ENCODE results near the gene NTRK3. TPM values are rescaled to one million over a fixed set of nuclear protein-coding genes. Genes with fewer than 3 reads are reported as not detected.

Gene NTRK3
- total and polyA plus RNA-seq, 12 donors = 0.45 to 5.6 (median 2.3) TPM

- Histone ChIP-seq H3K4me1 (no peaks in the 10 kb centered on the region), H3K9me3 (peaks cover 0 to 13% (median 0%) of the 10 kb centered on the region in 11 donors), H3K27ac (no peak overlapping the region), H3K27me3 (no peaks in the 10 kb centered on the region), H3K36me3 (no peaks in the 10 kb centered on the region), H3K4me3 (no peak overlapping the region)
- DNase-seq (no peak), ATAC-seq (peak in 2 of 8 donors; percentile 47 to 69)
- TF ChIP-seq CTCF (IDR thresholded peaks at IDR 0.05) = no peak
- WGBS, 2 donors = 25 to 29% methylated on average over 1 of the region's 1 CpG
- intact Hi-C loops (cut with DNase I) = loop anchor here in 2 of 10 donors (10.0 kb wide), 2 partner anchors 58 to 62 kb away; no protein-coding TSS in a partner anchor
Measured at GRCh38 chr15:87887177-87887576, 369.4 kb downstream of the NTRK3 start.

GRCh38 chr15:87881026-87881425 lies 375.5 kb downstream of the NTRK3 start:
- DNase-seq = no peak
- Histone ChIP-seq H3K27ac (no peak overlapping the region), H3K36me3 (no peaks in the 10 kb centered on the region), H3K27me3 (no peaks in the 10 kb centered on the region), H3K4me3 (no peak overlapping the region), H3K4me1 (peaks cover 0 to 12% (median 4%) of the 10 kb centered on the region in 9 donors), H3K9me3 (peaks cover 0 to 13% (median 0%) of the 10 kb centered on the region in 11 donors)
- ATAC-seq = peak in 3 of 8 donors; percentile 11 to 41 (median 28)
- intact Hi-C loops (cut with DNase I) = loop anchor here in 2 of 10 donors (10.0 kb wide), 2 partner anchors 56 to 64 kb away; no protein-coding TSS in a partner anchor
- TF ChIP-seq CTCF (IDR thresholded peaks at IDR 0.05) = no peak
- WGBS, 2 donors = 74 to 90% methylated on average over 1 of the region's 1 CpG

DNA sequence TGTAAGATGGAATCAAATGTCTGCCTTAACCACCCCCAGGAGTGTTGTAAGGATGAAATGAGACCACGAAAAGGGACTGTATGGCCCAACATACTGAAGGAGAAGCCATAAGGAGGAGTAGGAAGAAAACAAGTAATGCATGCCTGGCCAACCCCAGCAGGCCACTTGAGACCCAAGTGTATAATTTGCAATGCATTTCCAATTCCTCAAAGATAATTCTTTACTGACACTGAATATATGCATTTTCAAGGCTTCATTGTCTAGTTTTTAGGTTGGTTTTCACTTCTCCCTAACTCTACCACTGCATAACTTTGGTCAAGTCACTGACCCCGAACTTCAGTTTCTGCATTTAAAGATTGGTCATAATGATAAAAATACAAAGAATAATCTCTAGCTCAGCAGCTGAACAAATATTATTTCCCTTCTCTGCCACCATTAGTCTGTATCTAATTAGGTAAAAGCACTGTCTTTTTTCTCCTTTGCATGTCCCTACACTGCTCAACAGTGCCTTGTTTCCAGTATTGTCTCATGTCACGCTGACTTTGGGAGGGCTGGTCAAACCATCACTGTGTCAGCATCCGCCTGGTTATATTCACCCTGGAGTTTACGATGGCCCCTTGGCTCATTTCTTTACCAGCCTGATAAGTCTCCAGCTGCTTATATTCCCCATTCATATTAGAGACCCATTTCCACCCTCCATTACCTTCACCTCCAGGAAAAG lies 378.6 kb downstream of the NTRK3 start:
- no peak for DNase-seq
- Histone ChIP-seq H3K4me1 (peaks cover 0 to 16% (median 7%) of the 10 kb centered on the region in 9 donors), H3K27ac (no peak overlapping the region), H3K36me3 (no peaks in the 10 kb centered on the region), H3K27me3 (no peaks in the 10 kb centered on the region), H3K9me3 (no peaks in the 10 kb centered on the region), H3K4me3 (no peak overlapping the region)
- no peak for ATAC-seq
- 79 to 90% methylated on average over 5 of the region's 5 CpGs for WGBS, 2 donors
- no peak for TF ChIP-seq CTCF (IDR thresholded peaks at IDR 0.05)
- intact Hi-C loops (cut with DNase I) = loop anchor here in 2 of 10 donors (10.0 kb wide), 2 partner anchors 63 to 137 kb away; no protein-coding TSS in a partner anchor

DNA sequence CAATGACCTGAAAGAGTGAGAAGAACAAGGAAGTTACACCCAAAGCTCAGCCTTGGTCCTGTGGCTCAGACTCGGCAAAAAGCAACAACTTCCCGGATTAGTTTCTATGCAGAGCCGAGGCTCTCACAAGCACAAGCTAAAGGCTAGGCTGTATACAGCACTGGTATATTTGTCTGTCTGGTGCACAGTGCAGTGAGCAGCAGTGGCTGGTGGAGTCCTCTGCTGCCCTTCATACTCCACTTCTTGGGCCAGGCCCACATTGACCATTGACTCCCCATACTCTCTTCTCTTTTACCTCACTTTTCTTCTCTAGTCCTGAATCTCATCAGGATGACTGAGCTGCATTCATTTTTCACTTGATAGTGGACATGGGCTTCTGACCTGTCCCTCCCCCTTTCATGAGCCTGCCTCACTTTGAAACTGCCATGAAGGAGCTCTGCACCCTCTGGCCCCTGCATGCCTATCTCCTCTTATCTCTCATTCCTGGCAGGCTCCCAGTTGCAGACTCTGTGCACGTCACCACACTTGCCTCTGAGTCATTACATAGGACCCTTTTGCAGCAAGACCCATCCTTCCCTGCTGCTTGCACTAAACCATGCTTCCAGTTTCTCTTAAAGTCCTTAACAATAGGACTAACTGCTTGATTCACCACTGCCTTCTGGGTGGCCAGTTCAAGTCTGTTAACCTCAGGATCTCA lies 379.3 kb downstream of the NTRK3 start:
- H3K27ac ChIP-seq = no peak overlapping the region
- no peak for TF ChIP-seq CTCF (IDR thresholded peaks at IDR 0.05)
- ATAC-seq (peak in 7 of 8 donors; percentile 30 to 96 (median 83)), DNase-seq (peak; percentile 18 to 34)
- H3K9me3 ChIP-seq = no peaks in the 10 kb centered on the region
- H3K27me3 ChIP-seq = no peaks in the 10 kb centered on the region
- WGBS, 2 donors = 52 to 61% methylated on average over 4 of the region's 4 CpGs
- H3K4me3 ChIP-seq = no peak overlapping the region
- no peaks in the 10 kb centered on the region for H3K36me3 ChIP-seq
- H3K4me1 ChIP-seq = peaks cover 0 to 16% (median 7%) of the 10 kb centered on the region in 9 donors
- intact Hi-C loops (cut with DNase I) = loop anchor here in 2 of 10 donors (10.0 kb wide), 2 partner anchors 62 to 138 kb away; no protein-coding TSS in a partner anchor
